OCI-LY3 (cell line): ENCODE data around the gene TRPM1.

Experiments used
- CTCF ChIP-seq: fragments of 200-600, 300-600 bp; sonication (generic); IDR thresholded peaks from 2 replicates; pipeline ENCODE4 v1.5.1; 2014; ENCODE audit warnings: antibody characterized with exemption, low read length, low read depth
- EZH2phosphoT487 ChIP-seq: fragments of 200-600 bp; shearing (Covaris generic); IDR thresholded peaks from 2 replicates; pipeline ENCODE4 v1.6.1; 2018; ENCODE audit warnings: antibody characterized with exemption, mixed run types, low read depth

GRCh38 chr15:31098491-31098917 lies 3.0 kb downstream of the TRPM1 start:
- no peak for TF ChIP-seq CTCF
- no peak for TF ChIP-seq EZH2phosphoT487
